K562 (cell line): ENCODE data around the gene HEG1. TPM values are rescaled to one million over a fixed set of nuclear protein-coding genes. Genes with fewer than 3 reads are reported as not detected.

Experiments used
- ATAC-seq: fragments of 200-7000 bp; cut with Tn5 transposase; 3 replicates; pipeline ENCODE4 v1.9.1; 2020; ENCODE audit warnings: moderate library complexity
- BruUV-seq: library from RNA; stranded (reverse); fragments of 400-500 nt; replicated peaks from 2 replicates; lab custom pipeline; 2021; lab: Mats Ljungman, UMichigan
- CTCF ChIA-PET: fragments of 300-600 bp; formaldehyde crosslinking; extraction: SDS; loops from one replicate; lab custom pipeline; 2021; ENCODE audit warnings: low intra/inter-chr PET ratio; lab: Yijun Ruan, JAX
- POLR2A ChIA-PET: fragments of 300-600, 350-650 bp; sonication (Branson Sonifier 250); formaldehyde crosslinking; extraction: SDS; loops from one replicate; lab custom pipeline; 2021; ENCODE audit warnings: antibody characterized with exemption, inconsistent platforms; lab: Yijun Ruan, JAX
- DNase-seq, 4 experiments: peaks; one replicate each; pipeline versions ENCODE4 v3.0.0 to v3.0.0-alpha.2; 2011 to 2018; ENCODE audit warnings: low spot score in 3 of 4, mixed read lengths in 3 of 4; ENCODE audit errors: extremely low read depth in 1 of 4
- FAIRE-seq: peaks from 2 replicates; lab custom pipeline; 2011; peaks lifted over from hg19 to GRCh38; lab: Jason Lieb, UNC
- H2AFZ ChIP-seq: 2 replicates; pipeline ENCODE4 v1.6.0; 2011; ENCODE audit warnings: low read depth, low read length, control low read depth, inconsistent platforms
- H3K27ac ChIP-seq: fragments of 200-600 bp; 3 replicates; pipeline ENCODE4 v1.8.0; 2011; ENCODE audit warnings: low read depth, mild to moderate bottlenecking, control low read depth, inconsistent platforms, low read length, moderate library complexity, mixed read lengths; ENCODE audit errors: extremely low read depth
- H3K27me3 ChIP-seq, 2 experiments: fragments of 300-600 bp in 1 of 2; 2 replicates in 1 of 2; 3 replicates in 1 of 2; pipeline versions ENCODE4 v1.6.0 to v1.8.0; 2011; ENCODE audit warnings: inconsistent platforms in 2 of 2, low read length in 2 of 2, mild to moderate bottlenecking in 1 of 2, mixed read lengths in 1 of 2, moderate library complexity in 1 of 2; ENCODE audit not compliant: control insufficient read depth in 2 of 2, insufficient read depth in 2 of 2
- H3K36me3 ChIP-seq: fragments of 300-600 bp; 3 replicates; pipeline ENCODE4 v1.8.0; 2011; ENCODE audit warnings: mild to moderate bottlenecking, low read length, inconsistent platforms; ENCODE audit not compliant: control insufficient read depth, insufficient read depth
- H3K4me1 ChIP-seq, 2 experiments: fragments of 200-600 bp in 1 of 2; replicated peaks in 1 of 2; 2 replicates in 1 of 2; 3 replicates in 1 of 2; pipeline versions ENCODE4 v1.5.1 to v1.8.0; 2011; ENCODE audit warnings: inconsistent platforms in 2 of 2, low read length in 2 of 2, mild to moderate bottlenecking in 1 of 2, mixed read lengths in 1 of 2, moderate library complexity in 1 of 2; ENCODE audit not compliant: control insufficient read depth in 2 of 2, insufficient read depth in 2 of 2
- H3K4me2 ChIP-seq: 2 replicates; pipeline ENCODE4 v1.6.1; 2011; ENCODE audit warnings: low read length, control low read depth, inconsistent platforms, mixed read lengths; ENCODE audit not compliant: insufficient read depth
- H3K4me3 ChIP-seq: fragments of 200-600 bp; sonication (generic), shearing (Covaris generic); 2 replicates; pipeline ENCODE4 v1.5.1; 2016; ENCODE audit warnings: control low read depth, inconsistent platforms
- H3K79me2 ChIP-seq: fragments of 200-600 bp; 3 replicates; pipeline ENCODE4 v1.8.0; 2011; ENCODE audit warnings: low read length, inconsistent platforms; ENCODE audit not compliant: control insufficient read depth, insufficient read depth
- H3K9ac ChIP-seq, 2 experiments: 2 replicates each; pipeline versions ENCODE4 v1.6.0 to v1.6.1; 2011; ENCODE audit warnings: low read depth in 2 of 2, low read length in 2 of 2, control low read depth in 1 of 2, inconsistent platforms in 1 of 2, mild to moderate bottlenecking in 1 of 2, mixed read lengths in 1 of 2; ENCODE audit not compliant: insufficient read depth in 1 of 2
- H3K9me1 ChIP-seq: one replicate; pipeline ENCODE4 v1.6.0; 2011; ENCODE audit warnings: inconsistent platforms, mild to moderate bottlenecking, low read length, moderate library complexity; ENCODE audit not compliant: control insufficient read depth, insufficient read depth
- H3K9me3 ChIP-seq: replicated peaks from 2 replicates; pipeline ENCODE4 v1.5.1; 2011; ENCODE audit warnings: low read depth, low read length, inconsistent platforms; ENCODE audit not compliant: control insufficient read depth, insufficient read depth
- H4K20me1 ChIP-seq: replicated peaks from 2 replicates; pipeline ENCODE4 v1.6.1; 2011; ENCODE audit warnings: low read length, inconsistent platforms, mixed read lengths; ENCODE audit not compliant: control insufficient read depth, insufficient read depth
- CBX8 ChIP-seq: fragments of 200-600 bp; sonication (generic); IDR thresholded peaks from 2 replicates; pipeline ENCODE4 v1.6.1; 2012; ENCODE audit warnings: borderline replicate concordance, mixed run types, low read depth, mild to moderate bottlenecking, moderate library complexity, mixed read lengths, low read length, control low read depth, inconsistent platforms; ENCODE audit not compliant: poor library complexity, severe bottlenecking; ENCODE audit errors: extremely low read depth
- CC2D1A ChIP-seq: fragments of 450-650 bp; IDR thresholded peaks from 2 replicates; pipeline ENCODE4 v1.6.1; 2017; ENCODE audit warnings: mild to moderate bottlenecking
- CEBPB ChIP-seq: fragments of 450-650 bp; IDR thresholded peaks from 2 replicates; pipeline ENCODE4 v1.6.1; 2016; ENCODE audit warnings: missing genetic modification characterization, missing compliant biosample characterization
- MTA3 ChIP-seq: fragments of 450-650 bp; formaldehyde crosslinking; IDR thresholded peaks from 2 replicates; pipeline ENCODE4 v1.6.1; 2017; ENCODE audit warnings: mild to moderate bottlenecking, borderline replicate concordance
- MYC ChIP-seq, 2 experiments: fragments of 250-450 bp in 1 of 2; sonication (Bioruptor Pico) in 1 of 2; IDR thresholded peaks; 2 replicates each; pipeline versions ENCODE4 v1.5.1 to v1.6.1; 2012 to 2021; ENCODE audit warnings: low read depth in 2 of 2, borderline replicate concordance in 1 of 2, improper control_type of control experiment in 1 of 2, low read length in 1 of 2, mild to moderate bottlenecking in 1 of 2, moderate library complexity in 1 of 2
- RFX5 ChIP-seq: IDR thresholded peaks from 2 replicates; pipeline ENCODE4 v1.6.1; 2011; ENCODE audit warnings: low read depth, mild to moderate bottlenecking, improper control_type of control experiment, low read length
- ZBED1 ChIP-seq: IDR thresholded peaks from 2 replicates; pipeline ENCODE4 v1.6.1; 2014
- ZNF583 ChIP-seq: fragments of 250-450 bp; sonication (Bioruptor Pico); IDR thresholded peaks from 2 replicates; pipeline ENCODE4 v1.4.0; 2020
- in situ Hi-C: fragments of 300-500 bp; cut with MboI; formaldehyde crosslinking; loops from 4 replicates; pipeline ENCODE4 v1.15.0; 2018; ENCODE audit warnings: inconsistent platforms, mixed read lengths
- intact Hi-C: fragments of 100-400 bp; cut with micrococcal nuclease; formaldehyde crosslinking; loops from 2 replicates; pipeline ENCODE4 v1.14.2; 2022
- polyA plus RNA-seq, 8 experiments: library from polyadenylated mRNA; depleted of rRNA in 4 of 8; stranded (reverse) in 5 of 8; unstranded in 3 of 8; fragments of >200 nt; fragmentation: Nextera tagmentation in 2 of 8; fragmentation: Illumina TruSeq in 1 of 8; extraction: Ambion mirVana in 2 of 8; extraction: Trizol in 1 of 8; gene quantifications; 2 replicates each; pipeline versions ENCODE4 v1.2.1 to v1.2.3, GENCODE V29; 2011 to 2014; ENCODE audit warnings: inconsistent platforms in 1 of 8, missing spikeins in 1 of 8
- total RNA-seq, 7 experiments: library from RNA; depleted of rRNA in 6 of 7; stranded (reverse); fragments of >200 nt in 6 of 7; fragmentation: Illumina TruSeq in 2 of 7; extraction: Trizol in 2 of 7; gene quantifications; 2 replicates each; pipeline versions ENCODE4 v1.2.1 to v1.2.3, GENCODE V29; 2011 to 2021; ENCODE audit warnings: low replicate concordance in 1 of 7
- TF ChIP-seq, protein P1 (sequence below): fragments of 450-650 bp; formaldehyde crosslinking; IDR thresholded peaks from 2 replicates; pipeline ENCODE4 v1.4.0; 2020; ENCODE audit warnings: mild to moderate bottlenecking, mixed read lengths
- TF ChIP-seq, protein P2 (sequence below): fragments of 450-650 bp; IDR thresholded peaks from 2 replicates; pipeline ENCODE4 v1.6.1; 2016; ENCODE audit warnings: antibody characterized with exemption

Gene HEG1
- total and polyA plus RNA-seq, 9 of the 15 experiments (the other 6 are each of a cell fraction or from before 2014, with no cell fraction given): 0.24 TPM; not detected in 8

DNA sequence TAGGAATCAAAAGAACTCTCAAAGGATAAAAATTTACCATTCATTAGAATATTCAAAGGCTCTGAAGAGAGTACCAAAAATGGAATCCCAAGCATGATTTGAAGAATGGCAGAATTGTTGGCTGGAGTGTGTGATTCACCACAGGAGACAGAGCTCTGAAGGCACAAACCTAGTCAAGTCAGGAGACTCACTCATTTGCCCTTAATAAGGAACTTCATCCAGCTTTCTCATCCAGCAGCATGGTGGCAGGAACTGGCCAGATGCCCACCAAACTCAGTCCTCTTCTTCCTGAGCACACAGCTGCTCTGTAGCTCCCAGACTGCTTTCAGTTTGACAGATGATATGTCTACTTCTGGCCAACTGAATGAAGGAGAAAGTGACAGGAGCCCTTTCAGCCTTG, 16.5 kb upstream of the HEG1 start:
- ChIA-PET POLR2A (no interaction called here), CTCF (no interaction called here)
- H3K9ac ChIP-seq: no peak overlapping the region
- H3K4me2 ChIP-seq: no peak overlapping the region
- H3K36me3 ChIP-seq: no peaks in the 10 kb centered on the region
- DNase-seq (no peak), FAIRE-seq (no peak), ATAC-seq (no peak)
- BruUV-seq: no TSS peak
- no peaks in the 10 kb centered on the region for H3K79me2 ChIP-seq
- H3K4me3 ChIP-seq: no peak overlapping the region
- TF ChIP-seq MTA3 (no peak), MYC (IDR thresholded peaks at IDR 0.05; ENCODE audit: low read depth, low read length) (no peak), MYC (CRISPR knock-in tag; IDR thresholded peaks at IDR 0.05; ENCODE audit: borderline replicate concordance, low read depth) (no peak), RFX5 (no peak), ZNF583 (CRISPR knock-in tag) (no peak), ZBED1 (no peak), CEBPB (tag) (no peak), CC2D1A (no peak), CBX8 (no peak)
- TF ChIP-seq, protein P1, sequence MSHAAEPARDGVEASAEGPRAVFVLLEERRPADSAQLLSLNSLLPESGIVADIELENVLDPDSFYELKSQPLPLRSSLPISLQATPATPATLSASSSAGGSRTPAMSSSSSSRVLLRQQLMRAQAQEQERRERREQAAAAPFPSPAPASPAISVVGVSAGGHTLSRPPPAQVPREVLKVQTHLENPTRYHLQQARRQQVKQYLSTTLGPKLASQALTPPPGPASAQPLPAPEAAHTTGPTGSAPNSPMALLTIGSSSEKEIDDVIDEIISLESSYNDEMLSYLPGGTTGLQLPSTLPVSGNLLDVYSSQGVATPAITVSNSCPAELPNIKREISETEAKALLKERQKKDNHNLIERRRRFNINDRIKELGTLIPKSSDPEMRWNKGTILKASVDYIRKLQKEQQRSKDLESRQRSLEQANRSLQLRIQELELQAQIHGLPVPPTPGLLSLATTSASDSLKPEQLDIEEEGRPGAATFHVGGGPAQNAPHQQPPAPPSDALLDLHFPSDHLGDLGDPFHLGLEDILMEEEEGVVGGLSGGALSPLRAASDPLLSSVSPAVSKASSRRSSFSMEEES (CRISPR knock-in tag): no peak
- TF ChIP-seq, protein P2, sequence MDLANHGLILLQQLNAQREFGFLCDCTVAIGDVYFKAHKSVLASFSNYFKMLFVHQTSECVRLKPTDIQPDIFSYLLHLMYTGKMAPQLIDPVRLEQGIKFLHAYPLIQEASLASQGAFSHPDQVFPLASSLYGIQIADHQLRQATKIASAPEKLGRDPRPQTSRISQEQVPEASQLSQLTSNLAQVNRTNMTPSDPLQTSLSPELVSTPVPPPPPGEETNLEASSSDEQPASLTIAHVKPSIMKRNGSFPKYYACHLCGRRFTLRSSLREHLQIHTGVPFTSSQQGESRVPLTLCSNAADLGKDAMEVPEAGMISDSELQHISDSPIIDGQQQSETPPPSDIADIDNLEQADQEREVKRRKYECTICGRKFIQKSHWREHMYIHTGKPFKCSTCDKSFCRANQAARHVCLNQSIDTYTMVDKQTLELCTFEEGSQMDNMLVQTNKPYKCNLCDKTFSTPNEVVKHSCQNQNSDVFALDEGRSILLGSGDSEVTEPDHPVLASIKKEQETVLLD: no peak
- H4K20me1 ChIP-seq: no peaks in the 10 kb centered on the region; the same call in 1 of the 2 replicates
- H3K27ac ChIP-seq: no peak overlapping the region
- H2AFZ ChIP-seq: no peak overlapping the region
- in situ Hi-C loops: no loop called here
- peaks cover 0 to 10% of the 10 kb centered on the region in 2 experiments; a peak in 2 of 5 replicates for H3K27me3 ChIP-seq
- no peaks in the 10 kb centered on the region for H3K4me1 ChIP-seq
- intact Hi-C loops: no loop called here
- H3K9me3 ChIP-seq: no peaks in the 10 kb centered on the region
- H3K9me1 ChIP-seq: no peaks in the 10 kb centered on the region
